GM12875 (cell line): ENCODE measurements around the gene LKAAEAR1.

Experiments
- H3K4me3 ChIP-seq: one replicate; pipeline ENCODE4 v1.5.1; 2011; ENCODE audit warnings: low read depth, low read length, control low read depth
- CTCF ChIP-seq: IDR thresholded peaks from 2 replicates; pipeline ENCODE4 v1.5.1; 2011; ENCODE audit warnings: low read depth, mild to moderate bottlenecking, control low read depth, inconsistent platforms, low read length, moderate library complexity, borderline replicate concordance; ENCODE audit not compliant: insufficient read depth

The LKAAEAR1 gene

GRCh38 chr20:64074963-64075362, 9.2 kb downstream of the LKAAEAR1 start:
- no peak overlapping the region for H3K4me3 ChIP-seq
- TF ChIP-seq CTCF, result no peak

GRCh38 chr20:64074184-64074789, 9.9 kb downstream of the LKAAEAR1 start:
- TF ChIP-seq CTCF, result no peak
- no peak overlapping the region for H3K4me3 ChIP-seq

GRCh38 chr20:64073476-64074183, 10.6 kb downstream of the LKAAEAR1 start:
- TF ChIP-seq CTCF, result no peak
- H3K4me3 ChIP-seq, result no peak overlapping the region

GRCh38 chr20:64072498-64073063, 11.6 kb downstream of the LKAAEAR1 start:
- no peak for TF ChIP-seq CTCF
- H3K4me3 ChIP-seq, result no peak overlapping the region

GRCh38 chr20:64071341-64072332, 12.6 kb downstream of the LKAAEAR1 start:
- no peak for TF ChIP-seq CTCF
- no peak overlapping the region for H3K4me3 ChIP-seq

- H3K4me3 ChIP-seq, result no peak overlapping the region
- no peak for TF ChIP-seq CTCF
Observed at GRCh38 chr20:64070244-64070993, 13.8 kb downstream of the LKAAEAR1 start.
